Measurements from ENCODE around the gene CYP26B1.

Gene CYP26B1

GRCh38 chr2:72115110-72116080 lies 32.3 kb downstream of the CYP26B1 start:
- no peak for TF ChIP-seq CTCF (IDR thresholded peaks at IDR 0.05; ENCODE audit: low read depth, low read length)
- H3K4me3 ChIP-seq (ENCODE audit: low read depth, low read length), result no peak overlapping the region
- no peaks in the 10 kb centered on the region for H3K9me3 ChIP-seq (ENCODE audit: severe bottlenecking)
- no peaks in the 10 kb centered on the region for H3K36me3 ChIP-seq
- H3K27ac ChIP-seq, result no peak overlapping the region
- no peaks in the 10 kb centered on the region for H3K27me3 ChIP-seq (ENCODE audit: insufficient read depth, low read depth, severe bottlenecking)
- DNase-seq, result no peak

GRCh38 chr2:72114693-72115051 lies 33.0 kb downstream of the CYP26B1 start:
- Histone ChIP-seq H3K36me3 (no peaks in the 10 kb centered on the region), H3K4me3 (ENCODE audit: low read depth, low read length) (no peak overlapping the region), H3K27ac (no peak overlapping the region), H3K9me3 (ENCODE audit: severe bottlenecking) (no peaks in the 10 kb centered on the region), H3K27me3 (ENCODE audit: insufficient read depth, low read depth, severe bottlenecking) (no peaks in the 10 kb centered on the region)
- DNase-seq, result no peak
- TF ChIP-seq CTCF (IDR thresholded peaks at IDR 0.05; ENCODE audit: low read depth, low read length), result no peak

- Histone ChIP-seq H3K9me3 (ENCODE audit: severe bottlenecking) (no peaks in the 10 kb centered on the region), H3K27me3 (ENCODE audit: insufficient read depth, low read depth, severe bottlenecking) (no peaks in the 10 kb centered on the region), H3K27ac (no peak overlapping the region), H3K36me3 (no peaks in the 10 kb centered on the region), H3K4me3 (ENCODE audit: low read depth, low read length) (no peak overlapping the region)
- no peak for DNase-seq
- TF ChIP-seq CTCF (IDR thresholded peaks at IDR 0.05; ENCODE audit: low read depth, low read length), result no peak
Observed at GRCh38 chr2:72113847-72114692, 33.6 kb downstream of the CYP26B1 start.

- no peaks in the 10 kb centered on the region for H3K36me3 ChIP-seq
- no peak overlapping the region for H3K4me3 ChIP-seq (ENCODE audit: low read depth, low read length)
- no peaks in the 10 kb centered on the region for H3K27me3 ChIP-seq (ENCODE audit: insufficient read depth, low read depth, severe bottlenecking)
- TF ChIP-seq CTCF (IDR thresholded peaks at IDR 0.05; ENCODE audit: low read depth, low read length), result no peak
- DNase-seq, result no peak
- H3K27ac ChIP-seq, result no peak overlapping the region
- H3K9me3 ChIP-seq (ENCODE audit: severe bottlenecking), result no peaks in the 10 kb centered on the region
Observed at GRCh38 chr2:72112981-72113846, 34.4 kb downstream of the CYP26B1 start.

- no peak overlapping the region for H3K4me3 ChIP-seq (ENCODE audit: low read depth, low read length)
- H3K9me3 ChIP-seq (ENCODE audit: severe bottlenecking), result no peaks in the 10 kb centered on the region
- no peak for TF ChIP-seq CTCF (IDR thresholded peaks at IDR 0.05; ENCODE audit: low read depth, low read length)
- no peaks in the 10 kb centered on the region for H3K27me3 ChIP-seq (ENCODE audit: insufficient read depth, low read depth, severe bottlenecking)
- H3K27ac ChIP-seq, result no peak overlapping the region
- no peak for DNase-seq
- H3K36me3 ChIP-seq, result no peaks in the 10 kb centered on the region
Observed at GRCh38 chr2:72112401-72112800, 35.3 kb downstream of the CYP26B1 start.
